GM21529 (cell line): Measurements from ENCODE around the gene CERS4.
"Not testable (repeated sequence)": the region's sequence is repeated elsewhere in the genome, so short reads cannot be mapped to it uniquely, and the experiment has no call there.

Experiments used
- ATAC-seq: cut with Tn5 transposase; IDR thresholded peaks from one replicate; pipeline ENCODE4 v1.9.1; 2021; ENCODE audit not compliant: unreplicated experiment

Gene CERS4

GRCh38 chr19:8209462-8210378, 550 bp downstream of the CERS4 start:
- peak; percentile 60 for ATAC-seq

- ATAC-seq = no peak
Observed at GRCh38 chr19:8210421-8211101, 1.4 kb downstream of the CERS4 start.

GRCh38 chr19:8212212-8212611, 3.0 kb downstream of the CERS4 start:
- no peak for ATAC-seq

DNA sequence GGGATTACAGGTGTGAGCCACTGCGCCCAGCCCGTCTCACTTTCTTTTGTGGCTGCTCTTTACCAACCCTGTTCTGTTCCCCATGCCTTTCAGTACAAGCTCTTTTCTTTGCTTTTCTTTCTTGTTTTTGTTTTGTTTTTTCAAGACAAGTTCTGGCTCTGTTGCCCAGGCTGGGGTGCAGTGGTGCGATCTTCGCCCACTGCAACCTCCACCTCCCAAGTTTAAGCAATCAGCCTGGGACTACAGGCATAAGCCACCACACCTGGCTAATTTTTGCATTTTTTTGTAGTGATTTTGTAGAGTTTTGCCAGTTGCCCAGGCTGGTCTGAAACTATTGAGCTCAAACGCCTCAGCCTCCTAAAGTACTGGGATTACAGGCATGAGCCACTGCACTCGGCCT, 3.7 kb downstream of the CERS4 start:
- ATAC-seq = no peak

DNA sequence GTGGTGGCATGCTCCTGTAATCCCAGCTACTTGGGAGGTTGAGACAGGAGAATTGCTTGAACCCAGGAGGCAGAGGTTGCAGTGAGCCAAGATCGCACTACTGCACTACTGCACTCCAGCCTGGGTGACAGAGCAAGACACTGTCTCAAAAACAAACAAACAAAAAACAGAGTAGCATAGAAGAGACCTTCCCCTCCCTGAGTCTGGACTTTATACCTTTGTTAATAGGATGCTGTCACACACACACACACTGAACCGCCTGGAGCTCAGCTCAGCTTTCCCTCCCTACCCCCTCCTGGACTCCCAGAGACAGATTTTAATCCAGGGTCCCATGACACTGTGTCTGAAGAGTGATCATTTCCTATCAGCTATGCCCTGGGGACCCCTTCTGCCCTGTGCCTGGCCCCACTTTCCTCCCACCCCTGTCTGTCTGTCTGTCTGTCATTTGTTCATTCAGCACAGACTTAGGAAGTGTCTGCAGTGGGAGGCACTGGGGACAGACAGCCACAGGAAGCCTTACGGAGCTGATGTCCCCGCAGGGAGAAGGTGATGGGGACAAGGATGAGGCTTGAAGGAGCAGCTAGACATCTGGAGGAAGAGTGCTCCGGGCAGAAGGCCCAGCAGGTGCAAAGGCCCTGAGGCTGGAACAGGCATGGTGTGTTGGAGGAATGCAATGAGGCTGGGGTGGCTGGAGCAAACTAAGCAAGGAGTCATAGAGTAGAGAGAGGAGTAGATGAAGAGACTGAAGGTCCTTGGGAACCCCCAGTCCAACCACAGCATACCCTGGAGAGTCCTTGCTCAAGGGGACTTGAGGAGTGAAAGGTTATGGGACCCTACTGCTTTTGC, 4.9 kb downstream of the CERS4 start:
- no peak for ATAC-seq

DNA sequence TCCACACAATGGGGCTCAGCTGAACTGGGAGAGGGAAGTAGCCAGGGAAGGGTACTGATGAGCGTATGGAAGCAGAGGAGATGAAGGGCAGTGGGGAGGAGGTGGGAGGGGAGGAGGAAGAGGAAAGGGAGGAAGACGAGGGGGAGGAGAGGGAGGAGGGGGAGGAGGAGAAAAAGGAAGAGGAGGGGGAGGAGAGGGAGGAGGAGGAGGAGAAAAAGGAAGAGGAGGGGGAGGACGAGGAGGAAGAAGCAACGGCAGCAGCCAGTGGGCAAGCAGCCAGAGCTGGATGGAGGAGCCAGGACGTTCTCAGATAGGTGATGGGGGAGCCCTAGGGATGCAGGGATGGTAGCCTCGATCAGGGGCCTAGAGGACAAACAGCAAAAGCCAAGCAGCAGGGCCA, 5.6 kb downstream of the CERS4 start:
- ATAC-seq = no peak

DNA sequence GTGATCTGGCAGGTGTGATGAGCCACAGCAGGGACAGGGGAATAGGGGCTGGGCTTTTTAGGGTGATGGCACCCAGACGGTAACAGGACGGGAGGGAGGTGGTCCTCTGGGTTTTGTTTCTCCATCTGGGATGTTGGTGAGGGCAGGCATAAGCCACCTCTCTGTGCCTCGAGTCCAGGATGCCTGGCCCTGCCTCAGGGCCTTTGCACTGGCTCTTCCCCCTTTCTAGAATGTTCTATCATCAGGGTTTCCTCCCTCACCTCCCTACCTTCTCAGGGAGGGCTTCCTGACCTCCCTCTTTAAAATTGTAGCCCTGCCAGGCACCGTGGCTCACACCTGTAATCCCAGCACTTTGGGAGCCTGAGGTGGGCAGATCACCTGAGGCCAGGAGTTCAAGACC, 6.6 kb downstream of the CERS4 start:
- no peak for ATAC-seq

DNA sequence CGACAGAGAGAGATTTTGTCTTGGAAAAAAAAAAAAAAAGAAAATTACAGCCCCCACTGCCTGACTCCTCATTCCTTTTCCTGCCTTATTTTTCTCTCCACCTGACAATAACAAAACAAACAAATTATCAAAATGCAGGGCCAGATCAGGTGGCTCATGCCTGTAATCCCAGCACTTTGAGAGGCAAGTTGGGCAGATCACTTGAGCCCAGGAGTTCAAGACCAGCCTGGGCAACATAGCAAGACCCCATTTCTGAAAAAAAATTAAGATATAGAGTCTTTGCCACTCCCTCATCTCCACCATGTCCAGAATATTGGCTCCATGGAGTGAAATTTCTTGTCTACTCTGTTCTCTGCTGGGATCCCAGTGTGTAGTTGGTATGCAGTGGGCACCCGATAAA, 7.2 kb downstream of the CERS4 start:
- no peak for ATAC-seq

DNA sequence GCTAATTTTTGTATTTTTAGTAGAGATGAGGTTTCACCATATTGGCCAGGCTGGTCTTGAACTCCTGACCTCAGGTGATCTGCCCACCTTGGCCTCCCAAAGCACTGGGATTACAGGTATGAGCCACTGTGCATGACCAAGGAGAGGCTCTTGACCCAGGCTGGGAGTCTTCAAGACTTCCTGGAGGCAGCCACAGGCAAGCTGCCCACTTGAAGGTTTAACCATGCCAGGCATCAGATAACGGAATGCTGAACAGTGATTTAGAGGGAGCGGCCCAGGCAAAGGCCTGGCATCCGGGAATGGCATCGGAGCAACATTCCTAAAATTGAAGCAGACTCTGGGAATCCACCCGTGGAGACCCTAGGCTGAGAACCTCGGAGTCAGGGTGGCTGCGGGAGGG, 9.0 kb downstream of the CERS4 start:
- not testable (repeated sequence) for ATAC-seq

GRCh38 chr19:8220481-8220880, 11.3 kb downstream of the CERS4 start:
- ATAC-seq = no peak

DNA sequence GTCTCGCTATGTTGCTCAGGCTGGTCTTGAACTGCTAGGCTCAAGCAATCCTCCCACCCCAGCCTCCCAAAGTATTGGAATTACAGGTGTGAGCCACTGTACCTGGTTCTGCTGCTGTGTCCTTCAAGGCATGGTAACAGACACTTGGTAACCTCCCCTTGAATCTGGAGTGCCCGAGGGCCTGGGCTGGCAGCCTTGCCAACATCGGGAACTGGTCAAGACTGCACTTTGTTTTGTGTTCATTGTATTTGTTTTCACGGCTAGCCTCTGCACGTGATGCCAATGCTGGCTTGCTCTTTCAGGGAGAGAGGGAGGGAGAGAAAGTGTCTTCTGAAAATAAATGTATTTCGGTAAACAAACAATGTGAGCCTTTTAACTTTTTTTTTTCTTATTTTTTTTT, 12.0 kb downstream of the CERS4 start:
- ATAC-seq = no peak

- not testable (repeated sequence) for ATAC-seq
Observed at GRCh38 chr19:8223442-8223841, 14.3 kb downstream of the CERS4 start.

GRCh38 chr19:8224394-8225145, 15.4 kb downstream of the CERS4 start:
- no peak for ATAC-seq

GRCh38 chr19:8231073-8231604, 22.0 kb downstream of the CERS4 start:
- no peak for ATAC-seq

DNA sequence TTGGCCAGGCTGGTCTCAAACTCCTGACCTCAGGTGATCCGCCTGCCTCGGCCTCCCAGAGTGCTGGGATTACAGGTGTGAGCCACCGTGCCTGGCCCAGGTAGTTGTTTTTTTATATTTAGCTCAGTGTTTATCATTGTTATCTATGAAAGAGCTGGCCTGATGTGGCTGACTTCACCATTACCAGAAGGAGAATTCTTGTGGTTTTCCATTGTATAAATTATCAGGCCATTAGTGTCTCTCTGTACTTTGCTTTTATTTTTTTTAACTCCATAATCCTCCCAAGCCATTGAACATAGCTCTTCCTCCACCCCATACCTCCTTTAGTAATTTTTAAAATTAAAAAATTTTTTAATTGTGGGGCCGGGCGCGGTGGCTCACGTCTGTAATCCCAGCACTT, 24.2 kb downstream of the CERS4 start:
- ATAC-seq = no peak

- ATAC-seq = no peak
Observed at GRCh38 chr19:8237026-8237425, 27.9 kb downstream of the CERS4 start.

DNA sequence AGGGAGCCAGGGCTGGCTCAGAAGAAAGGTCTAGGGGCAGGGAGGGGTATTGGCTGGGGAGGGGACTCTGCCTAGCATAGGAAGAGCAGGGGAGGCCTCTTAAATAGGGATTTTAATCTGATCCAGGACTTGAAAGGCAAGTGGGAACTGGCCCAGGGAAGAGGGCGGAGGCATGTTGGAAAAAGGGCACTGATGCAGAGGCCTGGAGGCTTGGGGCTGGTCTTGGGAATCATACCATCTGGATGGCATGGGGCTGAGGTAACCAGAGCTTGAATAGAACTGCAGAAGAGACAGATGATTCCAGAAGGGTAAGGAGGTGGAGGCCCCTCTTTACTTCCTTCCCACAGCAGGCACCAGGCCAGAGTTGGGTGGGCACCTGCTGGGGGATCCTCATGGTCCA, 29.1 kb downstream of the CERS4 start:
- no peak for ATAC-seq

DNA sequence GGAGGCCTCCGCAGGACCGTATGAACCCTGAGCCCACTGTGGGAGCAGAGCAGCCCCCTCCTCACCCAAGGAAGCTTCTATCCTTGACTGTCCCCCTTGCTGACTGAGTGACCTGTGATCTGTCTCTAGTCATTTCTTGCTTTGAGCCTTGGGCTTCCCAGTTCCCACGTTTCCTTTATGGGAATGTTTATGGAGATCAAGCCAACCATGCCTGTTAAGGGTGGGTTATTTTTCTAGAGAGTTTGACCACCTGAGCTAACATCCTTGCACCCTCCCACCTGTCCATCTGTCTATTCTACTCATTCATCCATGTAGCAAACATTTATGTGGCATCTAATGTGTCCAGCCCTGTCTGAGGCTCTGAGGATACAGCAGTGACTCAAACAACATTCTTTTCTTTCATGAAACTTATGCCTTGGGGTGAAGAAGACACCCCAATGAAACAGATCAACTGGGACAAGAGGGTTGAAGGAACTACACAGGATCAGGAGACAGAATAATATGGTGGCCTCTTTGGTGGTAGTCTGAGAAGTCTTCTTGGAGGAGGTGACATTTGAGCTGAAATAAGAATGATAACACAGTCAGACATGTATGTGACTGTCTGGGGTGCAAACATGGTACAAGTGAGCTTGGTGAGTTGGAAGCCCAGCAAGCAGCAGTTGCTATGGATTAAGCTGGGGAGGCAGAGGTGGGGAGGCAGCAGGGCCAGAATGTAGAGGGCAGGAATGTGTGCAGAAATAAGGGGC, 30.5 kb downstream of the CERS4 start:
- no peak for ATAC-seq

GRCh38 chr19:8240274-8241229, 31.4 kb downstream of the CERS4 start:
- ATAC-seq = no peak
